Prostate gland (tissue), 2 donors: Measurements from ENCODE around the gene ACCS. TPM values are rescaled to one million over a fixed set of nuclear protein-coding genes. Genes with fewer than 3 reads are reported as not detected.
A peak's percentile ranks its signal among the peaks of the same experiment; 100 is the strongest.

Source experiments
- DNase-seq: peaks from one replicate; pipeline ENCODE4 v3.0.0-alpha.2; 2019; ENCODE audit warnings: low spot score
- H3K27ac ChIP-seq, 2 donors: fragments of 200-600 bp; sonication (generic); 2 replicates each; pipeline ENCODE4 v1.5.1; 2017 to 2019
- H3K27me3 ChIP-seq: fragments of 200-600 bp; sonication (generic); replicated peaks from 2 replicates; pipeline ENCODE4 v1.5.1; 2019; ENCODE audit not compliant: insufficient read depth
- H3K36me3 ChIP-seq, 2 donors: fragments of 200-600 bp; sonication (generic); 1 replicate in 1 of 2; 2 replicates in 1 of 2; pipeline versions ENCODE4 v1.5.1 to v1.8.1; 2017 to 2019
- H3K4me1 ChIP-seq: fragments of 200-600 bp; sonication (generic); replicated peaks from 2 replicates; pipeline ENCODE4 v1.5.1; 2019
- H3K4me3 ChIP-seq, 2 donors: fragments of 200-600 bp; sonication (generic); 2 replicates each; pipeline ENCODE4 v1.5.1; 2017 to 2019
- H3K9me3 ChIP-seq: fragments of 200-600 bp; sonication (generic); 2 replicates; pipeline ENCODE4 v1.5.1; 2017
- CTCF ChIP-seq, 4 experiments: fragments of 200-600 bp in 2 of 4; fragments of 450-650 bp in 2 of 4; sonication (generic) in 2 of 4; IDR thresholded peaks; 1 replicate in 3 of 4; 2 replicates in 1 of 4; pipeline ENCODE4 v1.5.1; 2016 to 2019; ENCODE audit warnings: antibody characterized with exemption in 4 of 4, mild to moderate bottlenecking in 2 of 4, moderate library complexity in 2 of 4
- POLR2A ChIP-seq: fragments of 450-650 bp; IDR thresholded peaks from one replicate; pipeline ENCODE4 v1.6.1; 2016; ENCODE audit warnings: antibody characterized with exemption, mild to moderate bottlenecking
- POLR2AphosphoS5 ChIP-seq: sonication (generic); formaldehyde crosslinking; IDR thresholded peaks from one replicate; pipeline ENCODE4 v1.6.1; 2017; ENCODE audit warnings: antibody characterized with exemption
- WGBS: methylation state at CpG from one replicate; pipeline ENCODE4 v1.1.5; 2018; 5-methylcytosine and 5-hydroxymethylcytosine counted together
- intact Hi-C: fragments of 100-400 bp; cut with DNase I; formaldehyde crosslinking; loops from one replicate; pipeline ENCODE4 v1.14.2; 2022
- total RNA-seq, 2 donors: library from RNA; depleted of rRNA; stranded (reverse); fragments of >200 nt; gene quantifications; one replicate each; pipeline ENCODE4 v1.1.0, GENCODE V29; 2016

ACCS gene
- total RNA-seq, 2 donors from 2014 or later, result 18.2 to 31.8 TPM

GRCh38 chr11:44110231-44110679, 44.2 kb downstream of the ACCS start:
- peak; percentile 30 for DNase-seq
- WGBS, result 12% methylated on average over 4 of the region's 4 CpGs
- Histone ChIP-seq H3K27me3 (no peaks in the 10 kb centered on the region), H3K9me3 (no peaks in the 10 kb centered on the region), H3K27ac (no peak overlapping the region), H3K36me3 (peaks cover 0 to 4% of the 10 kb centered on the region in 2 donors), H3K4me1 (no peaks in the 10 kb centered on the region), H3K4me3 (no peak overlapping the region)
- TF ChIP-seq POLR2AphosphoS5 (no peak), CTCF (IDR thresholded peaks at IDR 0.05) (peak in 3 of 4 experiments; percentile 38 to 54 (median 49)), POLR2A (no peak)
- intact Hi-C loops, result loop anchor here (5.0 to 10.0 kb wide), 2 partner anchors 65 to 427 kb away; no protein-coding TSS in a partner anchor

DNA sequence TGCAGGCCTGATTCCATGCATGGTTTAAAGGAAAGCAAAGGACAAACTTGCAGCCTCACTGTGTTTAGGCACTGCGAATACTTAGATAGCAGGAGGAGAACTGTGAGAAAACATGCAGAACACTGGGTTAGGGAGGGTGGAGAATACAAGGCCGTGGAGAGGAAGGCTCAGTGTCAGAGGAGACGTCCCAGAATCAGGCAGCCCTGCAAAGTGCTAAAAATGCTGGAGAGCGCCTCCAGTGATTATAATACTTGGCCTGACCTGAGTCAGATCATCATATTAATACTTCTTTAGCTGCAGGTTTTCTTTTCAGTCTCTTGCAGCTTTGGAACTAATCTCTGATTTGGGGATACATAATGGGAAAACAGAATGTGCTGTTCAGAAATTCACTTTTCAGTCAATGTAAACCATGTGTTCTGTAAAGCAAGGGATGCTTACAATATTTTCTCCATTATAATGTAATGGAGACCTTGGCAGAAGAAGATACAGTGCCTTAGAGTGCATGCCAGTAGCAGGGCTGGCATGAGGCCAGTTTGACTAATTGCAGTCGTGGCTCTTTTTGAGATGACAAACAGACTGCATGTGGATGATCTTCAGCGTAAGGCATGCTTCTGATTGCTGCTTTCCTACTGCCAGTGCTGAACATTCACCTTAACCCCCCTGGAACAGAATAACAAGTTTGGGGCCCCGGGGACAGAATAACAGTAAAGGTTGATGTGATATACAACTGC, 46.2 kb downstream of the ACCS start:
- H3K27ac ChIP-seq, result no peak overlapping the region
- H3K36me3 ChIP-seq, result peaks cover 0 to 4% of the 10 kb centered on the region in 2 donors
- intact Hi-C loops, result loop anchor here (5.0 to 10.0 kb wide), 2 partner anchors 63 to 425 kb away; no protein-coding TSS in a partner anchor
- TF ChIP-seq POLR2AphosphoS5 (no peak), CTCF (IDR thresholded peaks at IDR 0.05) (no peak), POLR2A (no peak)
- DNase-seq, result no peak
- H3K4me3 ChIP-seq, result no peak overlapping the region
- WGBS, result 55% methylated on average over 7 of the region's 7 CpGs
- no peaks in the 10 kb centered on the region for H3K9me3 ChIP-seq
- no peaks in the 10 kb centered on the region for H3K4me1 ChIP-seq
- H3K27me3 ChIP-seq, result no peaks in the 10 kb centered on the region

DNA sequence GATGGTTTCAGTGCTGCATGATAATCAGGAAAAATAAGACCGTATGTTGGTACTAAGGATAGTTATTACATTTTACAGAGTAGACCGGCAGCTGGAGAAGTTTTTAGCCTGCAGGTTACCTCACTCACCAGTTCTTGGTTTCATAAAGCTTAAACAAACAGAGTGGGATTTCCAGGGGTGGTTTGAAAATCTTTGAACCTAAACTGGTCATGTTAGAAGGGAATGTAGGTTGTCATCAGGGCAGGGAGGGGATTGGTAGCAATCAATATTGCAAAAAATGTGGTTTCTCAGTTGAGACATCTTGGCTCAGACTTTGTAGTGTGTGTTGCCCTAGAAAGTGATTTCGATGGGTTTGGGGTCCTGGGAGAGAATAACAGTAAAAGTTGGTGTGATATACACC, 46.9 kb downstream of the ACCS start:
- WGBS, result 76% methylated on average over 3 of the region's 3 CpGs
- DNase-seq, result no peak
- TF ChIP-seq POLR2A (no peak), POLR2AphosphoS5 (no peak), CTCF (IDR thresholded peaks at IDR 0.05) (no peak)
- Histone ChIP-seq H3K27ac (no peak overlapping the region), H3K4me1 (no peaks in the 10 kb centered on the region), H3K36me3 (peaks cover 0 to 4% of the 10 kb centered on the region in 2 donors), H3K9me3 (no peaks in the 10 kb centered on the region), H3K4me3 (no peak overlapping the region), H3K27me3 (no peaks in the 10 kb centered on the region)
- intact Hi-C loops, result loop anchor here (5.0 to 10.0 kb wide), 2 partner anchors 62 to 424 kb away; no protein-coding TSS in a partner anchor

- H3K9me3 ChIP-seq, result no peaks in the 10 kb centered on the region
- no peak for DNase-seq
- H3K4me1 ChIP-seq, result no peaks in the 10 kb centered on the region
- H3K4me3 ChIP-seq, result no peak overlapping the region
- intact Hi-C loops, result loop anchor here (5.0 to 10.0 kb wide), 2 partner anchors 61 to 424 kb away; no protein-coding TSS in a partner anchor
- no peaks in the 10 kb centered on the region for H3K27me3 ChIP-seq
- 74% methylated on average over 3 of the region's 3 CpGs for WGBS
- no peak for TF ChIP-seq POLR2A
- no peak for TF ChIP-seq POLR2AphosphoS5
- TF ChIP-seq CTCF (IDR thresholded peaks at IDR 0.05), result no peak
- H3K36me3 ChIP-seq, result peaks cover 0 to 3% of the 10 kb centered on the region in 2 donors
- no peak overlapping the region for H3K27ac ChIP-seq
These were observed 47.5 kb downstream of the ACCS start for GRCh38 chr11:44113572-44113971.
